DLD1 (cell line): Measurements from ENCODE around the gene TOM1.

Experiments used
- in situ Hi-C: cut with HindIII; loops from 2 replicates; pipeline ENCODE4 v1.10.0; 2017; ENCODE audit warnings: low sequenced_read_pairs

Gene TOM1

DNA sequence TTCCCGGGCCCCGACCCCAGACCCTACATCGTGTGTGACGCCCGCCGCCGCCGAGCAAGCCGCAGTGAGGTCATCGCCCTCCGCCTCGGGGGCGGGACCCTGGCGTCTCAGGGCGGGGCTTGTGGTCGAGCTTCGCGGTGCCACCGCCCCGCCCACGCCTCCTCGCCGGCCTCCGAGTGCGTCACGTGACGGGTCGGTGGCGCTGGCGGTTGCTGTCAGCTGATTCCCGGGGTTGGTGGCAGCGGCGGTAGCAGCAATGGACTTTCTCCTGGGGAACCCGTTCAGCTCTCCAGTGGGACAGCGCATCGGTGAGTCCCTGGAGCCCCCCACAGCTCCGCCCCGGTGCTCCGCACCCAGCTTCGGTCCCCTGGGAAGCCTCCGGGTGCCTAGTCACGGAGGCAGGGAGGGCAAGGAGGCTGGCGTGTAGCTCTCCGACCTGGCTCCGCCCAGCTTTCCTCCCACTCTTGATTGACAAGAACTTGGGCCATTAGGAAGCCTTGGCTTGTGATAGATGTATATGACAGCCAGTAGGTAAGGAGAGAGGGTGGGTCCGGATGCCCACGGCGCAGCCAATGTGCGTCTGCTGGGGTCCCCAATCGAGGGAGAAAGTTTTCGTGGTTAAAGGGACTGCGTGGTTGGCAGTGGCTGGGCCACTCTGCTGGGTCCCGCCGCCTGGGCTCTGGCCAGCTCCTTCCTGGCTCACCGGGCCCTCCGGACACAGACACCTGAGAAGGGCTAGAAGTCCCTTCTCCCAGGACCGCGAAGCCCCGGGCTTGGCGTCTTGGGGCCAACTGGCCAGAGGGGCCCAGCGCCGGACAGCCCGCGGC is at the start of gene TOM1:
Gene TOM1 (plus strand): TSS at position 222 of the 827 bp plus-strand sequence. CDS start 35 bp downstream, at position 257.
- in situ Hi-C loops = no loop called here

- in situ Hi-C loops = no loop called here
Observed at GRCh38 chr22:35250156-35250555, 49.5 kb upstream of the TOM1 start.

DNA sequence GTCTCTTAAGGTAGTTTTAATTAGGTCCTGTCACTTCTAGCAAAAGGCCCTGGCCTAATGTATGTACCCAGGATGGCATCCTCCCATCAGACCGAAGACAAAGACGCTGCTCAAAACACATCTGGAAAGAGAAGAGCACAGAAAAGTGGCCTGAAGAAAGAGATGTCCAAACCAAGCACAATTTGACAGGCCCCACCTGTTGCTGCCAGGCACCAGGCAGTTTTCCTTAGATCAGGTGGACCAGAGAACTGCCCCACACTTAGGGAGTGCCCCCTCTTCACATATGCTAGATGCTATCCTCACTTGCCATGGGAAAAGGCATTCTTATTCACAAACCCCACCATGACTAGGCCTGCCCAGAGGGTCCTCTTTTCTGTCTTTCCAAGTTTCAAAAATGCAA is 45.7 kb upstream of the TOM1 start:
- in situ Hi-C loops = no loop called here

DNA sequence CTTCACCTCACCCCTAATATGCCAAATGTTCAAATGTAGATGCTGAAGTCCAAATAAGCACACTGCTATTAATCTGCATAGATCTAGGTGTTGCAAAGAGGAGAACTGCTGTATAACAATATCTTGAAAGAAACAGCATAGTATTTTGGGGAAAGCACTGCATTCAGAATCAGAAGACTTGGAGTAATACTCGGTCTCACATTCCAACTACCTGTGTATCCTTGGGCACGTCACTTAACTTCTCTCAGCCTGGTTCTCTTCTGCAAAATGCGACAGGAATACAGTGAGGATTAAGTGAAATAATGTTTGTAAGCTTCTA is 42.7 kb upstream of the TOM1 start:
- in situ Hi-C loops = no loop called here

DNA sequence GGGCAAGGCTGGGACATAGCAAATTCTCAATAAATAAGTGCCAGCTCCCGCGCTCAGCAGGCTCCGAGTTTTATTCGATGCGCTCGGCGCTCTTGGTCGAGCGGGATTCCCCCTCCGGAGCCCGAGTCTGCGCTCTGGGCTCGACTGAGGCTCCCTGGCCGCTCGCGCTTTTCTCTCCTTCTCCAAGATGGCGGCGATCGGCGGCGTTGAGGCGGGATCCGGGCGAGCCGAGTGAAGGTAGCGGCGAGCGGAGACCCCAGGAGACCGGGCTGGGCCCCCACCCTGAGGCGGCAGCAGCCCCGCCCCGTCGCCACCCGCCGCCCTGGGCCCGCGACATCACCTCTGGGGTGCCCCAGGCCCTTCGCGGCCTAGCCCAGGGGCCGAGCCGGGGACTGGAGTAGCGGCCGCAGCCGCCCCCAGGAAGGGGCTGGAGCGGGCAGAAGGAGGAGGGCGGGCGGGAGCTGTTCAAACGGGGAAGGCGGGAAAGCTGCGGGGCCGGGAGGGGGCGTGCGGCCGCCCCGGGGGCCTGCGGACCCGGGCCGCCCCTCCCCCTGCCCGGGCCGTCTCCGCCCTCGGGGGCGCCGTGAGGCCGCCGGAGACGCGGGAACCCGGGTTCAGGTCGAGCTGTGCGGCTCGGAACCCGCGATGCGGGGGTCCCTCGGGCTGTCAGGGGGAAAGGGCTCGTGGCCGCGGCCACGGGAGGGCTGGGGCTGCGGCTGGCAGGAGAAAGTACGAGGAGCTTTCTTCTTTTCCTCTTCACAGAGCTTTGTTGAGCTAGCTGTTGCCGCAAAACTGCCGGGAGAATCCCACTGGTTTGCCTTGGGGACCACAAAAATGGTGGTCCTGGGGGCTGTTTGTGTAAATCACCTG is 42.1 kb upstream of the TOM1 start, which contains the start of gene HMGXB4:
Gene HMGXB4 (plus strand): TSS at position 173 of the 870 bp plus-strand sequence. CDS start 4,898 bp downstream, outside the sequence.
- in situ Hi-C loops = no loop called here

- in situ Hi-C loops = no loop called here
Observed at GRCh38 chr22:35258191-35258988, 41.3 kb upstream of the TOM1 start.

- in situ Hi-C loops = no loop called here
Observed at GRCh38 chr22:35264986-35265385, 34.7 kb upstream of the TOM1 start.

DNA sequence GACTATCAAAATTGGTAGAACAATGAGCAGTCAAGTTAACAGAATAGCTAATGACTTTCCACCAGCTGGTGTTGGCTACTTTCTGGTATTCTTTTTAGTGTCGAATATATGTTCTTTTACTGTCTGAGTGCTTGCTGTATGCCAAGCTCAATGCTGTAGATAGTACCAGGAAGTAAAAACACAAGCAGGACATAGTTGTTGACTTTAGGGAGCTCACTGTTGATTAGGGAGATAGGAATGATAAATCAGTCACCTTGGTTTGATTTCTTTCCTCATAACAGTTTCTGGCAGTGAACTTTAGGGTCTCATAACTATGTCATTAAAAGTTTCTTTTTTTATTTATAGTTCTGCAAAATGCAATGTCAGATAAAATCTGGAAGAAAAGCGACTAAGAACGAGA is 33.4 kb upstream of the TOM1 start:
- in situ Hi-C loops = no loop called here

DNA sequence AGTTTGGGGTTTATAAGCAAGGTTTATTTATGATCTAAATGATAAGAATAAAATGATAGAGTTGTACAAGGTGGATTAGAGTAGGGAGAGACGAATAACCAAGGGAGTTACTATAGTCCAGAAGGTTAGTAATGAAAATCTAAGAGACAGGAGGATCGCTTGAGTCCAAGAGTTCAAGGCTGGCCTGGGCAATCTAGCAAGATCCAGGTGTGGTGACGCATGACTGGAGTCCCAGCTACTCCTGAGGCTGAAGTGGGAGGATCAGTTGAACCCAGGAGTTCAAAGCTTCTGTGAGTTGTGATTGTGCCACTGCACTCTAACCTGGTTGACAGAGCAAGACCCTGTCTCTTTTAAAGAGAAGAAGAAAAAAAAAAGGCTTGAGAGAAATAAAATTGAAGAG is 30.1 kb upstream of the TOM1 start:
- in situ Hi-C loops = no loop called here

GRCh38 chr22:35274154-35274871 is 25.4 kb upstream of the TOM1 start:
- in situ Hi-C loops = no loop called here

- in situ Hi-C loops = no loop called here
Observed at GRCh38 chr22:35275580-35275979, 24.1 kb upstream of the TOM1 start.

- in situ Hi-C loops = no loop called here
Observed at GRCh38 chr22:35276019-35276418, 23.7 kb upstream of the TOM1 start.

DNA sequence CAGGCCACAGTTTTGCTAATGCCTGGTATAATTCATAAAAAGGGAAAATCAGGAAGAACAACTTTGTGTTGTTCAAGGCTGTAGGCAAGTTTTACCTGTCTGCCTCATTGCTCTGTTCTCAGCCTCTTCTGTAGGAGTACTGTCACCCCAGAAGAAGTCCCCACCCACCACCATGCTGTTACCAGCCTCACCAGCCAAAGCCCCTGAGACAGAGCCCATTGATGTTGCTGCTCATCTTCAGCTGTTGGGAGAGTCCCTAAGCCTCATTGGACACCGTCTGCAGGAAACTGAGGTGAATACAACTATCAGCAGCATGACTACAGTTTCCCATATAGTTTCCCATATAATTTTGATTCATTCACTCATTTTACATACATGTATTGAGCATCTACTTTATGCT is 11.6 kb upstream of the TOM1 start:
- in situ Hi-C loops = no loop called here

- in situ Hi-C loops = no loop called here
Observed at GRCh38 chr22:35292786-35293185, 6.9 kb upstream of the TOM1 start.

DNA sequence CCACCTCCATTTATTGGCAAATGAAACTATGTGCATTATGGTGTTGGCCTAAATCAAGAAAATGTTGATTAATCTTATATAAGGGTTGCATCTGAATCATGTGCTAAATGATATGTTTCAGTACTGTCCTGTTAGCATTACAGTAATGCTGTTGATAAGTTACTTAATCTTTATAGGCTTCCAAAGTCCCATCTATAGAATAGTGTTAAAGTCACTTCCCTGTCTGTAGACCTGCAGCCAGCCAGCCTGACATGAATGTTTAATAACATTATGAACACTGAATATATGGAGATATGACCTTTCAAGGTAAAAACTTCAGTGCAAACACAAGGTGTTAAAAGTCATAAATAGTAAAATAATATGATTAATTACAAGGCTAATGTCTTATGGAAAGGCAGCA is 3.6 kb upstream of the TOM1 start:
- in situ Hi-C loops = no loop called here

GRCh38 chr22:35299217-35299672 is 449 bp upstream of the TOM1 start:
- in situ Hi-C loops = no loop called here

GRCh38 chr22:35301372-35301874 is 1.7 kb downstream of the TOM1 start:
- in situ Hi-C loops = no loop called here

- in situ Hi-C loops = no loop called here
Observed at GRCh38 chr22:35303029-35303624, 3.4 kb downstream of the TOM1 start.

DNA sequence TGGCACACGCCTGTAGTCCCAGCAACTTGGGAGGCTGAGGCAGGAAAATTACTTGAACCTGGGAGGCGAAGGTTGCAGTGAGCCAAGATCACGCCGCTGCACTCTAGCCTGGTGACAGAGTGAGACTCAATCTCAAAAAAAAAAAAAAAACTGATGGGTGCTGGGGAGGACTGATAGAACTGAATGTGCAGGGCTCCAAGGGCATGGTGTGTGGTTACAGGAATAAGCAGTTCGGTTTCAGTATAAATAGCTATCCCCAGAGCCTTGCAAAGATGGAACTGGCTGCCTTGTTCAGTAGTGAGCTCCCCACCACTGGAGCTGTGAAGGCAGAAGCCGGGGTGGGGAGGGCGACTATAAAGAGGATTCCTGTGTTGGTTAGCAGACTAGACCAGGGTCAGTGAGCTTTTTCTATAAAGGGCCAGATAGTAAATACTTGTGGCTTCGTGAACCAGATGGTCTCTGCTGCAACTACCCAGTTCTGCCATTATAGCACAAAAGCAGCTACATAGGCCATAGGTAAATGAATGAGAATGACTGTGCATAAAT is 5.9 kb downstream of the TOM1 start:
- in situ Hi-C loops = no loop called here
